DMS114 treated with DMSO at 0.1 percent for 48 hours (cell line): ENCODE measurements around the gene SURF4.
"Not testable (repeated sequence)": the region's sequence is repeated elsewhere in the genome, so short reads cannot be mapped to it uniquely, and the experiment has no call there.

Experiments used
- DNase-seq: peaks from one replicate; lab custom pipeline; 2025; ENCODE audit not compliant: unreplicated experiment; lab: John Stamatoyannopoulos, UW

Gene SURF4

DNA sequence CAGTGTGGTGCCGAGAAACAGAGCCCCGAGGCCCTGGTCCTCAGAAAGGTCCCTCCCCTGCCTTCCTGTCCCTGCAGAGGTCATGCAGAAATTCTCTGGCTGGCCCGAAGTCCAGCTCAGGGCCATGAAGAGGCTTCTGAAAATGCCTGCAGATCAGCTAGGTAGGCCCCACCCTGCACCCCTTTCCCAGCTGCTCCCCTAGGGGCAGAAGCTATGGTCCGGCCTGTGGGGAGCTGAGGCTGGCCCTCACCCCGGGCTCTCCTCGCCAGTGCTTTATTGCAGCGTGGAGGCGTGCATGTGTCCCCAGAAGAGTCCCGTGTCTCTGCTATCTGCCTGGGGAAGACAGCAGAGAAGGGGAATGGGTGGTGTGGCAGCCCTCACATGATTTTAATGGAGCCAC, 22.0 kb upstream of the SURF4 start:
- DNase-seq: no peak

- no peak for DNase-seq
These were observed 21.5 kb upstream of the SURF4 start for GRCh38 chr9:133397370-133397769.

- DNase-seq: no peak
These were observed 21.1 kb upstream of the SURF4 start for GRCh38 chr9:133396952-133397351.

GRCh38 chr9:133394687-133395271, 18.9 kb upstream of the SURF4 start:
- no peak for DNase-seq

DNA sequence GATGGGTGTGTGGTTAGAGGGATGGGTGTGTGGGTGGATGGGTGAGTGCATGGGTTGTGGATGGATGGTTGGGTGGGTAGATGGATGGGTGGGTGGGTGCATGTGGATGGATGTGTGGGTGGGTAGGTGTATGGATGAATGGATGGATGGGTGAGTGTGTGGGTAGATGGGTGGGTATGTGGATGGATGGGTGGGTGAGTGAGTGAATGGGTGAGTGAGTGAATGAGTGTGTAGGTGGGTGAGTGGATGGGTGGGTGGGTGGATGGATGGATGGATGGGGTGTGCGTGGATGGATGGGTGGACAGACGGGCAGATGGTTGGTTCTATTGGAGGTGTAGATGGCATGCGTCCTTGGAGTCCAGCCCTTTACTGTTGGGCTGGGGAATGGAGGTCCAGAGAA, 17.5 kb upstream of the SURF4 start:
- no peak for DNase-seq

DNA sequence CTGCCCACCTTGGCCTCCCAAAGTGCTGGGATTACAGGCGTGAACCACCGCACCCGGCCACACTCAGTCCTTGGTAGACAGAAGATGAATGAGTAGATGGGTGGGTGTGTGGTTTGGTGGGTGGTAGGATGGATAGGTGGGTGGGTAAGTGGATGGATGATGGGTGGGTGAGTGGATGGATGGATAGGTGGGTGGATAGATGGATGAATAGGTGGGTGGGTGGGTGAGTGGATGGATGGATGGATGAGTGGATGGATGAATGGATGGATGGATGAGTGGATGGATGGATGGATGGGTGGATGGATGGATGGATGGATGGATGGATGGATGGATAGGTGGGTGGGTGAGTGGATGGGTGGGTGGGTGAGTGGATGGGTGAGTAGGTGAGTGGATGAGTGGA, 16.4 kb upstream of the SURF4 start:
- DNase-seq: not testable (repeated sequence)

- DNase-seq: not testable (repeated sequence)
These were observed 15.6 kb upstream of the SURF4 start for GRCh38 chr9:133391449-133391848.

GRCh38 chr9:133390713-133391112, 14.9 kb upstream of the SURF4 start:
- no peak for DNase-seq

DNA sequence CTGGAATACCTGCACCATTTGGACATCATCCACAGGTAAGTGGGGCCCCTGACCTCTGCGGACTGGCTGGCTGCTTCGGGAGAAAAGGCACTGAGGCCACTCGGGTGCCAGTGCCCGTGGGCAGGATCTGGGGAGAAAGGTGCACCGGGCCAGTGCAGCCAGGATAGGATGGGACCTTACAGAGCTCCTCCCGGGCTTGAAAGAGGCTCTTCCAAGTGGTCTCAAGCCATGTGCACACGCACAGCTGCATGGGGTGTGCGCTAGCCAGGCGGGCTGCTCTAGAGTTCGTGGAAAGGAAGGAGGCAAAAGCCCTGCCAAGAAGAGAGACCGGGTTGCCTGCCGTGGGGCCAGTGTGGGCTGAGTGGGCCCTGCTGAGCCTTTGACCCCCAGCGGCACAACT, 13.7 kb upstream of the SURF4 start:
- no peak for DNase-seq

- no peak for DNase-seq
These were observed 13.2 kb upstream of the SURF4 start for GRCh38 chr9:133389025-133389557.

GRCh38 chr9:133387680-133388079, 11.8 kb upstream of the SURF4 start:
- no peak for DNase-seq

DNA sequence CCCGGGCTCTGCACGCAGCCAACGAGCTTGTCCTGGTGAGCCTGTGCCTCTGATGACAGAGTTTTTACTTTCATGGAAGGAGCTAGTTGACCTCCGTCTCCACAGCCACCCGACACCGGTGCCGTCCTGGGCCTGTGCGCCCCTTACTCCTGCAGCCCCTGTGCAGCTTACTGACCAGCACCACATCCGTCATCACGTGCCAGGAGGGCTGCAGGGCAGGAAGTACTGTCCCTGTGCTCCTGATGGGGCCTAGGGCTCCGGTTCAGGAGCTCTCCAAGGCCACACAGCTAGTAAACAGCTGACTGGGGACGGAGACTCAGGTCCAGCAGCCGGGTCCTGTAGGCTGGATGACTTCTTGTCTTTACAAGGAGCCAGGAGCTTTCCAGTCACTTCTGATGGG, 10.5 kb upstream of the SURF4 start:
- DNase-seq: no peak

GRCh38 chr9:133385452-133385851, 9.6 kb upstream of the SURF4 start:
- no peak for DNase-seq

- DNase-seq: no peak
These were observed 9.0 kb upstream of the SURF4 start for GRCh38 chr9:133384736-133385321.

DNA sequence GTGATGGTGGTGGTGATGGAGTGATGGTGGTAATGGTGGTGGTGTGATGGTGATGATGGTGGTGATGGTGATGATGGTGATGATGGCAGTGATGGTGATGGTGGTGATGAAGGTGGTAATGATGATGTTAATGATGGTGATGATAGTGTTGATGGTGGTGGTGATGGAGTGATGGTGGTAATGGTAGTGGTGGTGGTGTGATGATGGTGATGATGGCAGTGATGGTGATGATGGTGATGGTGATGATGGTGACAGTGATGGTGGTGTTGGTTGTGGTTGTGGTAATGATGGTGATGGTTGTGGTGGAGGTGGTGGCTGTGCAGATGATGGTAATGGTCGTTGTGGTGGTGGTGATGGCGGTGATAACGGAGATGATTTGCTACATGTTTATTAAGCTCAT, 7.6 kb upstream of the SURF4 start:
- DNase-seq: no peak

DNA sequence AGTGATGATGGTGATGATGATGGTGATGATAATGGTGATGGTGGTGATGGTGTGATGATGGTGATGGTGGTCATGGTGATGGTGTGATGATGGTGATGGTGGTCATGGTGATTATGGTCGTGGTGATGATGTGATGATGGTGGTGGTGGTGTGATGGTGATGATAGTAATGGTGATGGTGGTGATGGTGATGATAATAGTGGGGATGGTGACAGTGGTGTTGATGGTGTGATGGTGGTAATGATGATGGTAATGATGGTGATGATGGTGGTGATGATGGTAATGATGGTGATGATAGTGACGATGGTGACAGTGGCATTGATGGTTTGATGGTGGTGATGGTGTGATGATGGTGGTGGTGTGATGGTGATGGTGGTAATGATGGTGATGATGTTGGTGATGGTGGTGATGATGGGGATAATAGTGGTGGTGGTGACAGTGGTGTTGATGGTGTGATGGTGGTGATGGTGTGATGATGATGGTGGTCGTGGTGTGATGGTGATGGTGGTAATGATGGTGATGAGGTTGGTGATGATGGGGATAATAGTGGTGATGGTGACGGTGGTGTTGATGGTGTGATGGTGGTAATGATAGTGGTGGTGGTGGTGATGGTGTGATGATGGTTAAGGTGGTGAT, 6.8 kb upstream of the SURF4 start:
- no peak for DNase-seq

DNA sequence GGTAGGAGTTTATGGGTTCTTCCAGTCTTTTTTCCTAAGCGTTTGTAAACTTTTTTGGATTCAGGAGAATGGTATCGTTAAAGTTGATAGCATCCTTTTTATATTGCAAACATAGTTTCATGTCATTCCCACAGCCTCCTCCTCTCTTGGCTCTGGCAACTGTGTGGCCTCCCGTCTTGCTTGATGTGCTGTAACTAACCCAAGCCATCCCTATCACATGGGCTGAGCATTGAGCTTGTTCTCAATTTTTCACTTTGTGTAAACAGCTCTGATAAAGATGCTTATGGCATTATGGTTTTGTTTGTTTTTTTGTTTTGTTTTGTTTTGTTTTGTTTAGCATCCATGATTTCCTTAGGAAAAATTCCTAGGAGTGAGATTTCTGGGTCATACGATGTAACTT, 4.9 kb upstream of the SURF4 start:
- DNase-seq: no peak

DNA sequence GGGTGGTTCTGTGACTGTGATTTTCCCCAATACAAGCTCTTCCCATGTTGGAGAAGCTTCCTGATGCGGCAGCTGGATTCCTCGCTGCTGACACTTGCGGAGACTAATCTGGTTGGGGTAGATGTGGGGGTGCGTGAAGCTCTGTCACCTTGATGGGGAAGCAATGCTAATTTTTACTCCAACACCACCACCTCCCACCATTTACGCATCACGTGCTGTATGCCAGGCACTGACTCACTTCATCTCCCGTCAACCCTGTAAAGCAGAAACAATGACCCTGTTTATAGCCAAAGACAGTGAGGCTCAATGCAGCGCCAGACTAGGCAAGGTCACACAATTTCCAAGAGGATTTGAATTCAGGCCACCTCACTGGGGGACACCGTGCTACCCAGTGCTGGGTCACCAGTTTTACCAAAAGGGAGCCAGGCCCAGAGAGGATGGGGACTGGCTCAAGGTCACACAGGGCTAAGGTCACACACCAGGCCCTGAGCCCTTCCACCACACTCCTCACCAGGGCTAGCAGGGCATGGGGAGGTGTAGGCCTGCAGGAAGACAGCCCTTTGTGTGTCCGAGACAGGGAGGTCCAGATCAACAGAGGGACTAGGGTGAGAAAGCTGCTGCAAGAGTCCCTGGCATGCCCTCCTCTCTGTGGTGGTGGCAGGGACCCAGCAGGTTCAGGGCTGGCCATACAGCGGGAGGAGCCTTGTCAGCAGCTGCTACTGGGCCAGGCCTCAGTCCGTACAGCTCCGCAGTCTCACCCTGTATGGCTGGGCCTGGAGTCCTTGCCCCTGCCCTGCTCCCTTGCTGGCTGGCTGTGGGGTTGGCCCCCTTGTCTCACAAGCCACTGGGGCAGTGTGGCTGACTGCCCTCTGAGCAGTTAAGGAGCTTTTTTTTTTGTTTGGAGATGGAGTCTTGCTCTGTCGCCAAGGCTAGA, 3.6 kb upstream of the SURF4 start:
- no peak for DNase-seq

- no peak for DNase-seq
These were observed 2.6 kb upstream of the SURF4 start for GRCh38 chr9:133378408-133378962.

- DNase-seq: no peak
These were observed 1.9 kb upstream of the SURF4 start for GRCh38 chr9:133377721-133378216.

GRCh38 chr9:133377280-133377679, 1.4 kb upstream of the SURF4 start:
- DNase-seq: not testable (repeated sequence)
